Activated B cell treated with CpG ODN at 0.5 μM for 24 hours (primary cell): Measurements from ENCODE around the gene BRAF. TPM values are rescaled to one million over a fixed set of nuclear protein-coding genes. Genes with fewer than 3 reads are reported as not detected.
A peak's percentile ranks its signal among the peaks of the same experiment; 100 is the strongest.
"Not testable (repeated sequence)": the region's sequence is repeated elsewhere in the genome, so short reads cannot be mapped to it uniquely, and the experiment has no call there.

Experiments
- ATAC-seq: fragments of 200-7000 bp; cut with Tn5 transposase; one replicate; pipeline ENCODE4 v1.10.0; 2021; ENCODE audit warnings: low read depth, mild to moderate bottlenecking, moderate library complexity
- CTCF ChIA-PET: fragments of 350-600 bp; sonication (Branson Sonifier 250); formaldehyde crosslinking; loops from one replicate; lab custom pipeline; 2021; ENCODE audit warnings: antibody characterized with exemption; lab: Charles Lee
- POLR2A ChIA-PET: fragments of 350-600 bp; sonication (Branson Sonifier 250); formaldehyde crosslinking; loops from one replicate; lab custom pipeline; 2021; ENCODE audit warnings: antibody characterized with exemption; lab: Charles Lee
- DNase-seq: peaks from one replicate; pipeline ENCODE4 v3.0.0; 2022
- H3K27ac Mint-ChIP-seq: one replicate; pipeline ENCODE4 v1.8.0; 2020; ENCODE audit warnings: mixed read lengths
- H3K27me3 Mint-ChIP-seq: one replicate; pipeline ENCODE4 v1.8.0; 2021; ENCODE audit warnings: mixed read lengths
- H3K36me3 Mint-ChIP-seq: one replicate; pipeline ENCODE4 v1.8.0; 2021; ENCODE audit warnings: low read depth, mixed read lengths
- H3K4me1 Mint-ChIP-seq: one replicate; pipeline ENCODE4 v1.8.0; 2021; ENCODE audit warnings: mixed read lengths
- H3K4me3 Mint-ChIP-seq: one replicate; pipeline ENCODE4 v1.8.0; 2020; ENCODE audit warnings: mild to moderate bottlenecking, mixed read lengths
- H3K9me3 Mint-ChIP-seq: one replicate; pipeline ENCODE4 v1.8.0; 2020; ENCODE audit warnings: mixed read lengths
- intact Hi-C: fragments of 100-400 bp; cut with micrococcal nuclease; formaldehyde crosslinking; loops from one replicate; pipeline ENCODE4 v1.15.1; 2024
- total RNA-seq: library from RNA; stranded (reverse); gene quantifications from 2 replicates; pipeline ENCODE4 v1.2.3, GENCODE V29; 2022
- TF ChIP-seq, protein P1 (sequence below): fragments of 200-600 bp; IDR thresholded peaks from one replicate; pipeline ENCODE4 v1.8.0; 2022; ENCODE audit warnings: antibody characterized with exemption, mild to moderate bottlenecking

Gene BRAF
- total RNA-seq, 1 donor from 2014 or later, result 65.4 TPM

DNA sequence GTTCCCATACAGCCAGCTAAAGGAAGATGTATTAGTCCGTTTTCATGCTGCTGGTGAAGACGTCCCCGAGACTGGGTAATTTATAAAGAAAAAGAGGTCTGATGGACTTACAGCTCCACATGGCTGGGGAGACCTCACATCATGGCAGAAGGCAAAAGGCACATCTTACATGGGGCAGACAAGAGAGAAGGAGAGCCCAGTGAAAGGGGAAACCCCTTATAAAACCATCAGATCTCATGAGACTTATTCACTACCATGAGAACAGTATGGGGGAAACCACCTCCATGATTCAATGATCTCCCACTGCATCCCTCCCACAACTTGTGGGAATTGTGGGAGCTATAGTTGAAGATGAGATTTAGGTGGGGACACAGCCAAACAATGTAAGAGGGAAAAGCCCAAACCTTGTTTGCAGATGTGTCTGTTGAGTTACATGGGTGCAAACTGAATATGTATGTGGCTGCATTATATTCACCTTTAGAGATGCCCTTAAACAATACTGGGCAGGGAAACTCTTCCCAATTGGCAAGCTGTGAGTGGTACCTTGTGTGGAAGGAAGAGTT is 13.1 kb upstream of the BRAF start:
- peaks cover 11% of the 10 kb centered on the region for H3K4me1 Mint-ChIP-seq
- peaks cover 3% of the 10 kb centered on the region for H3K9me3 Mint-ChIP-seq
- no peak overlapping the region for H3K27ac Mint-ChIP-seq
- peak; percentile 45 for ATAC-seq
- TF ChIP-seq, protein P1, sequence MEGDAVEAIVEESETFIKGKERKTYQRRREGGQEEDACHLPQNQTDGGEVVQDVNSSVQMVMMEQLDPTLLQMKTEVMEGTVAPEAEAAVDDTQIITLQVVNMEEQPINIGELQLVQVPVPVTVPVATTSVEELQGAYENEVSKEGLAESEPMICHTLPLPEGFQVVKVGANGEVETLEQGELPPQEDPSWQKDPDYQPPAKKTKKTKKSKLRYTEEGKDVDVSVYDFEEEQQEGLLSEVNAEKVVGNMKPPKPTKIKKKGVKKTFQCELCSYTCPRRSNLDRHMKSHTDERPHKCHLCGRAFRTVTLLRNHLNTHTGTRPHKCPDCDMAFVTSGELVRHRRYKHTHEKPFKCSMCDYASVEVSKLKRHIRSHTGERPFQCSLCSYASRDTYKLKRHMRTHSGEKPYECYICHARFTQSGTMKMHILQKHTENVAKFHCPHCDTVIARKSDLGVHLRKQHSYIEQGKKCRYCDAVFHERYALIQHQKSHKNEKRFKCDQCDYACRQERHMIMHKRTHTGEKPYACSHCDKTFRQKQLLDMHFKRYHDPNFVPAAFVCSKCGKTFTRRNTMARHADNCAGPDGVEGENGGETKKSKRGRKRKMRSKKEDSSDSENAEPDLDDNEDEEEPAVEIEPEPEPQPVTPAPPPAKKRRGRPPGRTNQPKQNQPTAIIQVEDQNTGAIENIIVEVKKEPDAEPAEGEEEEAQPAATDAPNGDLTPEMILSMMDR, result no peak
- no peak overlapping the region for H3K4me3 Mint-ChIP-seq
- no peak for DNase-seq
- H3K36me3 Mint-ChIP-seq, result no peaks in the 10 kb centered on the region
- H3K27me3 Mint-ChIP-seq, result peaks cover 15% of the 10 kb centered on the region
- POLR2A ChIA-PET, result interaction anchor here (0.7 kb wide), 1 partner anchor 14 kb away, joined by 4 read pairs; the partner anchor contains the start of gene BRAF
- intact Hi-C loops, result no loop called here
- CTCF ChIA-PET, result no interaction called here

DNA sequence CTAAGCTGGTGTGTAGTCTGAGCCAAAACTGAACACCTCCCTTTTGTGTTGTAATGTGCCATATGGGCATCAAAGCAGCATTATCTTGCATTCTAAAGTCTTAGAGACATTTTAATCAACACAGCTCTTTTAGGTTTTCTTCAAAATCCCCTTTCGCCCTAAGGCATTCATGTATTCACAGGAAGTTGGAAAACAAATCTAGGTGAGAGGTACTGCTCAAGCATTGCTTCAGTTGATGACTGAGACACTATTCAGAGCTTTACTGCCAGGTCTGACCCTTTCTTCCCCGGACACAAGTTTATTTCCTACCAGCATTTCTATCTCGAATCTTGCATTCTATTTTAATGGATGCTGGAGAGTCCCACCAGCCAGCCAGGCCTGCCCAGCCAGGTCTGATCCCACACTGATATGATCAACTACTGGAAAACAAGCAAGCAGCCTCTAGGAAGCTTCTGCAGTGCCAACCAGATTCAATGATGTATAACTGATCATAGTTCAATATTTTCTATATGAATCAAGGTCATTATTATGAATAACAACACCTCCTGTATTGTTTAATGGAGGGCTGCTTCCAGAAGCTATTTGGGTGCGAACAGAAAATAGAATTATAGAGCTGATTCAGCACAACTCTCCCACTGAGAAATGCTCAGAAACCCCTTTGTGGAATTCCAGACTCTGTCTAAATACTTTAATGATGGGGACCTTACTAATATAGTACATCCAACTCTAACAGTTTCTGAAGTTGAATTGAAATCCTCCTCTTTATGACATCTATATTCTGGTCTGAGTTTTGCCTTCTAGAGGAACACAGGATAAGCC is 4.0 kb upstream of the BRAF start:
- TF ChIP-seq, protein P1, result no peak
- Mint-ChIP-seq H3K27me3 (peaks cover 13% of the 10 kb centered on the region), H3K36me3 (peaks cover 3% of the 10 kb centered on the region), H3K4me3 (no peak overlapping the region), H3K4me1 (peaks cover 10% of the 10 kb centered on the region), H3K27ac (no peak overlapping the region), H3K9me3 (no peaks in the 10 kb centered on the region)
- ChIA-PET CTCF (no interaction called here), POLR2A (no interaction called here)
- ATAC-seq (no peak), DNase-seq (no peak)
- intact Hi-C loops, result loop anchor here (10.0 kb wide), 1 partner anchor 716 kb away; no protein-coding TSS in a partner anchor

DNA sequence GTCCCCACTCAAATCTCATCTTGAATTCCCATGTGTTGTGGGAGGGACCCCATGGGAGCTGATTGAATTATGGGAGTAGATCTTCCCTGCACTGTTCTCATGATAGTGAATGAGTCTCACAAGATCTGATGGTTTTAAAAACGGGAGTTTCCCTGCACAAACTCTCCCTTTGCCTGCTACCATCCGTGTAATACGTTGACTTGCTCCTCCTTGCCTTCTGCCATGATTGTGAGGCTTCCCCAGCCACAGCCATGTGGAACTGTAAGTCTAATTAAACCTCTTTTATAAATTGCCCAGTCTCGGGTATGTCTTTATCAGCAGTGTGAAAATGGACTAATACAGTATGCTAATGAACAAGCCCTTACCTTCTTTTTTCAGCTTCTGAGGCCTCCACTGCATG is 3.2 kb upstream of the BRAF start:
- CTCF ChIA-PET, DNase-seq, ATAC-seq, H3K4me3 Mint-ChIP-seq, H3K4me1 Mint-ChIP-seq, POLR2A ChIA-PET, H3K9me3 Mint-ChIP-seq, H3K36me3 Mint-ChIP-seq, H3K27me3 Mint-ChIP-seq, H3K27ac Mint-ChIP-seq: not testable (repeated sequence)
- intact Hi-C loops, result loop anchor here (10.0 kb wide), 1 partner anchor 717 kb away; no protein-coding TSS in a partner anchor

DNA sequence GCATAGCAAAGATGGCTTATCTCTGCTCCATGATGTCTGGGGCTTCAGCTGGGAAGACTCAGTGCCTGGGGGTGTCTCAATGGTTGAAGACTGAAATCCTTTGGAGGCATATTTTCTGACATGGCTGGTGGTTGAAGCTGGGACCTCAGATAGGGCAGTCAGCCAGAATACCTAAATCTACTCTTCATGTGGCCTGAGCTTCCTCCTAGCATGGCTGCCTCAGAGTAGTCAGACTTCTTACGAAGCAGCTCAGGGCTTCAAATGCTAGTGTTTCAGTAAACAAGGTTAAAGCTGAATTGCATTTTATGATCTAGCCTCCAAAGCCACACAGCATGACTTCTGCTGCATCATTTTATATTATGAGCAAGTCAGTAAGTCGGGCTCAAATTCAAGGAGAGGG is 2.6 kb upstream of the BRAF start:
- Mint-ChIP-seq H3K27ac (no peak overlapping the region), H3K36me3 (peaks cover 3% of the 10 kb centered on the region), H3K4me3 (no peak overlapping the region), H3K4me1 (peaks cover 10% of the 10 kb centered on the region), H3K9me3 (no peaks in the 10 kb centered on the region), H3K27me3 (peaks cover 4% of the 10 kb centered on the region)
- TF ChIP-seq, protein P1, result no peak
- ChIA-PET CTCF (no interaction called here), POLR2A (no interaction called here)
- no peak for DNase-seq
- no peak for ATAC-seq
- intact Hi-C loops, result loop anchor here (10.0 kb wide), 1 partner anchor 717 kb away; no protein-coding TSS in a partner anchor

DNA sequence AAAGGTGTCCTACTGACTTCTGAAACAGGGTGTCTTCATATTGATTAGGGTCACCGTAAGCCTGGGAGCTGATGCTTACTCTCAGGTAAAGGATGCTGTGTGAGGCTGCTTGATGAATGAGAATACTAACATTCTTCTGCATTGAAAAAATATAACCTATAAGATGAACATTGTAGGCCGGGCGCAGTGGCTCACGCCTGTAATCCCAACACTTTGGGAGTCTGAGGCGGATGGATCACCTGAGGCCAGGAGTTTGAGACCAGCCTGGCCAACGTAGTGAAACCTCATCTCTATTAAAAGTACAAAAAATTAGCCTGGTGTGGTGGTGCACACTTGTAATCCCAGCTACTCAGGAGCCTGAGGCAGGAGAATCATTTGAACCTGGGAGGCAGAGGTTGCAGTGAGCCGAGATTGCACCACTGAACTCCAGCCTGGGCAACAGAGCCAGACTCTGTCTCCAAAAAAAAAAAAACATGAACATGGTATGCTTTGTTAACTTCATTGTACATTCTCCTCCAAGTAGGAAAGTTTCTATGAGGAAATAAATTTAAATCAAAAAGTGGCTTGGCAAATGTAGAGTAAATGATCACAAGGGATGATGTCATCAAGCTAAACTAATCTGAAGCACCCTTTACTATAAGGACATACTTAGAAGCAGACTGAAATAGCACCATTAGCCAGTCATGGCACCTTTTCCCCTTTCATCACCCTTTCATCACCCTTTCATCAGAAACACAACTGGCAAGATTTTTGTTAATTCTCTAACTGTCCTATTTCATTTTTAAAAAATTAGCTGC is 1.5 kb upstream of the BRAF start:
- DNase-seq, result no peak
- CTCF ChIA-PET, result interaction anchor here (2.9 kb wide), 1 partner anchor 116 kb away, joined by 10 read pairs; no protein-coding TSS in a partner anchor
- POLR2A ChIA-PET, result interaction anchor here (0.6 kb wide), 1 partner anchor 245 kb away, joined by 7 read pairs; no protein-coding TSS in a partner anchor
- ATAC-seq, result no peak
- intact Hi-C loops, result loop anchor here (10.0 kb wide), 1 partner anchor 719 kb away; no protein-coding TSS in a partner anchor
- peaks cover 3% of the 10 kb centered on the region for H3K36me3 Mint-ChIP-seq
- peaks cover 12% of the 10 kb centered on the region for H3K4me1 Mint-ChIP-seq
- TF ChIP-seq, protein P1, result no peak
- no peak overlapping the region for H3K27ac Mint-ChIP-seq
- no peaks in the 10 kb centered on the region for H3K9me3 Mint-ChIP-seq
- H3K4me3 Mint-ChIP-seq, result no peak overlapping the region
- peaks cover 2% of the 10 kb centered on the region for H3K27me3 Mint-ChIP-seq
